BE2C (cell line): ENCODE data around the gene LCOR.
"Not testable (repeated sequence)": the region's sequence is repeated elsewhere in the genome, so short reads cannot be mapped to it uniquely, and the experiment has no call there.

Source experiments
- DNase-seq: peaks from one replicate; pipeline ENCODE4 v3.0.0-alpha.2; 2020
- H3K27me3 ChIP-seq: fragments of 250-450 bp; sonication (Bioruptor Pico); 2 replicates; pipeline ENCODE4 v1.5.1; 2020; ENCODE audit warnings: mild to moderate bottlenecking
- H3K36me3 ChIP-seq: fragments of 250-450 bp; sonication (Bioruptor Pico); 2 replicates; pipeline ENCODE4 v1.5.1; 2020; ENCODE audit warnings: mild to moderate bottlenecking
- H3K4me1 ChIP-seq: fragments of 250-450 bp; sonication (Bioruptor Pico); 2 replicates; pipeline ENCODE4 v1.5.1; 2020
- H3K4me3 ChIP-seq: 2 replicates; pipeline ENCODE4 v1.5.1; 2011; ENCODE audit warnings: low read depth, low read length
- H3K9me3 ChIP-seq: fragments of 250-450 bp; sonication (Bioruptor Pico); 2 replicates; pipeline ENCODE4 v1.5.1; 2020
- TF ChIP-seq, protein P1 (sequence below): IDR thresholded peaks from 2 replicates; pipeline ENCODE4 v1.5.1; 2012; ENCODE audit warnings: mild to moderate bottlenecking, low read depth, low read length

LCOR gene

GRCh38 chr10:96797485-96797884, 34.6 kb upstream of the LCOR start:
- DNase-seq, result no peak
- no peaks in the 10 kb centered on the region for H3K36me3 ChIP-seq
- H3K9me3 ChIP-seq, result no peaks in the 10 kb centered on the region
- H3K27me3 ChIP-seq, result no peaks in the 10 kb centered on the region
- H3K4me1 ChIP-seq, result no peaks in the 10 kb centered on the region
- no peak overlapping the region for H3K4me3 ChIP-seq
- TF ChIP-seq, protein P1, sequence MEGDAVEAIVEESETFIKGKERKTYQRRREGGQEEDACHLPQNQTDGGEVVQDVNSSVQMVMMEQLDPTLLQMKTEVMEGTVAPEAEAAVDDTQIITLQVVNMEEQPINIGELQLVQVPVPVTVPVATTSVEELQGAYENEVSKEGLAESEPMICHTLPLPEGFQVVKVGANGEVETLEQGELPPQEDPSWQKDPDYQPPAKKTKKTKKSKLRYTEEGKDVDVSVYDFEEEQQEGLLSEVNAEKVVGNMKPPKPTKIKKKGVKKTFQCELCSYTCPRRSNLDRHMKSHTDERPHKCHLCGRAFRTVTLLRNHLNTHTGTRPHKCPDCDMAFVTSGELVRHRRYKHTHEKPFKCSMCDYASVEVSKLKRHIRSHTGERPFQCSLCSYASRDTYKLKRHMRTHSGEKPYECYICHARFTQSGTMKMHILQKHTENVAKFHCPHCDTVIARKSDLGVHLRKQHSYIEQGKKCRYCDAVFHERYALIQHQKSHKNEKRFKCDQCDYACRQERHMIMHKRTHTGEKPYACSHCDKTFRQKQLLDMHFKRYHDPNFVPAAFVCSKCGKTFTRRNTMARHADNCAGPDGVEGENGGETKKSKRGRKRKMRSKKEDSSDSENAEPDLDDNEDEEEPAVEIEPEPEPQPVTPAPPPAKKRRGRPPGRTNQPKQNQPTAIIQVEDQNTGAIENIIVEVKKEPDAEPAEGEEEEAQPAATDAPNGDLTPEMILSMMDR, result no peak

GRCh38 chr10:96803288-96803664, 28.8 kb upstream of the LCOR start:
- TF ChIP-seq, protein P1, result no peak
- Histone ChIP-seq H3K4me3 (no peak overlapping the region), H3K27me3 (no peaks in the 10 kb centered on the region), H3K9me3 (no peaks in the 10 kb centered on the region), H3K36me3 (no peaks in the 10 kb centered on the region), H3K4me1 (no peaks in the 10 kb centered on the region)
- no peak for DNase-seq

DNA sequence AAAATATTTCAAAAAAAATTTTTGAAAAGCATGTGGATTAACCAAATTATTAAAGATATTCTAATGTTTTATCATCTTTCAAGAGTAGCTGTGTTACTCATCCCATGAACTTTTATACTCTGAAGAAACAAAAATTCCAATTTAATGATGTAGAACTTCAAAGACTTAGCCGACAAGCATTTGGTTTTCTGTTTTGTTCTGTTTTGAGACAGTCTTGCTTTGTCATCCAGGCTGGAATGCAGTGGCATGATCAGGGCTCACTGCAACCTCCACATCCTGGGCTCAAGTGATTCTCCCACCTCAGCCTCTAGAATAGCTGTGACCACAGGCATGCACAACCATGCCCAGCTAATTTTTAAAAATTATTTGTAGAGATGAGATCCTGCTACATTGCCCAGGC, 17.8 kb upstream of the LCOR start:
- H3K36me3 ChIP-seq, result no peaks in the 10 kb centered on the region
- no peaks in the 10 kb centered on the region for H3K9me3 ChIP-seq
- H3K4me3 ChIP-seq, result no peak overlapping the region
- DNase-seq, result no peak
- H3K27me3 ChIP-seq, result peaks cover 4% of the 10 kb centered on the region; the same call in 1 of the 2 replicates
- TF ChIP-seq, protein P1, result no peak
- H3K4me1 ChIP-seq, result no peaks in the 10 kb centered on the region

DNA sequence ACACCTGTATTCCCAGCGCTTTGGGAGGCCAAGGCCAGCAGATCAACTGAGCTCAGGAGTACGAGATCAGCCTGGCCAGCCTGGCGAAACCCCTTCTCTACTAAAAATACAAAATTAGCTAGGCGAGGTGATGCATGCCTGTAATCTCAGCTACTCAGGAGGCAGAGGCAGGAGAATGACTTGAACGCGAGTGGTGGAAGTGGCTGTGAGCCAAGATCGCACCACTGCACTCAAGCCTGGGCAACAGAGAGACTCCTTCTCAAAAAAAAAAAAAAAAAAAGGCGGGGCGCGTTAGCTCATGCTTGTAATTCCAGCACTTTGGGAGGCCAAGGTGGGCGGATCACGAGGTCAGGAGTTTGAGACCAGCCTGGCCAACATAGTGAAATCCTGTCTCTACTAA, 13.1 kb upstream of the LCOR start:
- H3K4me1 ChIP-seq, H3K27me3 ChIP-seq, DNase-seq, H3K4me3 ChIP-seq, H3K9me3 ChIP-seq, H3K36me3 ChIP-seq: not testable (repeated sequence)

- Histone ChIP-seq H3K4me1 (no peaks in the 10 kb centered on the region), H3K36me3 (no peaks in the 10 kb centered on the region), H3K4me3 (no peak overlapping the region), H3K9me3 (no peaks in the 10 kb centered on the region), H3K27me3 (no peaks in the 10 kb centered on the region)
- no peak for DNase-seq
- TF ChIP-seq, protein P1, result no peak
These were observed 11.3 kb upstream of the LCOR start for GRCh38 chr10:96820765-96821164.

GRCh38 chr10:96826438-96826837, 5.7 kb upstream of the LCOR start:
- DNase-seq, result no peak
- H3K9me3 ChIP-seq, result no peaks in the 10 kb centered on the region
- H3K27me3 ChIP-seq, result no peaks in the 10 kb centered on the region
- H3K4me3 ChIP-seq, result no peak overlapping the region
- no peaks in the 10 kb centered on the region for H3K4me1 ChIP-seq
- TF ChIP-seq, protein P1, result no peak
- H3K36me3 ChIP-seq, result no peaks in the 10 kb centered on the region

DNA sequence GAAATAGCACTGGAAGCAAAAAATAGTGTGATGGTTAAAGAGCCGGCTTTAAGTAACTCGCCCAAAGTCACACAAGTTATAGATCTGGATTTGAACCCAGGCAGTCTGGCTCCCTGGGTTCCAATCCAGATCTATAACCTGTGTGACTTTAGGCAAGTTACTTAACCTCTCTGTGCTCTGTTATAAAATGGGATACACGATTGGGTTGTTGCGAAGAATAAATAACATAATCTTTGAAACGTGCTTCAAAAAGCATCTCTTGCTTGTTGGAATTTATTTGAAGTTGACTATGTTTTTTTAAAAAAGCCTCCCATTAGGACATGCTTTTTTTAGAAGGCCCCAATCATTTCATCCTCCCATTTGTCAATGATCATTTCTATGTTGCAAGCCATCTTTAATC, 3.5 kb upstream of the LCOR start:
- Histone ChIP-seq H3K4me1 (no peaks in the 10 kb centered on the region), H3K27me3 (no peaks in the 10 kb centered on the region), H3K36me3 (no peaks in the 10 kb centered on the region), H3K9me3 (no peaks in the 10 kb centered on the region), H3K4me3 (no peak overlapping the region)
- no peak for DNase-seq
- TF ChIP-seq, protein P1, result no peak
